Measurements from ENCODE around the gene PARD3B. TPM values are rescaled to one million over a fixed set of nuclear protein-coding genes. Genes with fewer than 3 reads are reported as not detected.

Gene PARD3B
- total and polyA plus RNA-seq, 2 of the 4 experiments (the other 2 are of a cell fraction) = 3.3 to 15.6 TPM

GRCh38 chr2:204541637-204542036 is 3.6 kb upstream of the PARD3B start:
- H3K4me2 ChIP-seq (ENCODE audit: low read depth, low read length) = no peak overlapping the region
- peaks cover 6% of the 10 kb centered on the region for H3K4me1 ChIP-seq (ENCODE audit: control insufficient read depth, insufficient read depth, low read length)
- peaks cover 10 to 17% of the 10 kb centered on the region in 2 experiments; a peak in 3 of 4 replicates for H3K79me1 ChIP-seq (ENCODE audit: low read depth in 1 of 2, low read length in 2 of 2)
- no peak overlapping the region for H3K23ac ChIP-seq (ENCODE audit: low read depth, low read length)
- peak overlapping the region; percentile 33; the same call in 1 of the 2 replicates for H3K18ac ChIP-seq (ENCODE audit: low read depth, low read length)
- peak overlapping the region; percentile 37; the same call in 1 of the 2 replicates for H2BK120ac ChIP-seq (ENCODE audit: low read depth, low read length)
- H3K36me3 ChIP-seq (ENCODE audit: control insufficient read depth, insufficient read depth, low read length) = no peaks in the 10 kb centered on the region
- H2AFZ ChIP-seq (replicated peaks; ENCODE audit: low read length, poor library complexity) = no peak overlapping the region
- no peak overlapping the region for H4K5ac ChIP-seq (ENCODE audit: low read depth, low read length)
- no peaks in the 10 kb centered on the region for H4K20me1 ChIP-seq (ENCODE audit: insufficient read depth, low read length)
- peak overlapping the region; percentile 49; the same call in 1 of the 3 replicates for H2BK15ac ChIP-seq (ENCODE audit: low read depth, low read length)
- no peak overlapping the region; the same call in 1 of the 2 replicates for H3K14ac ChIP-seq (replicated peaks; ENCODE audit: low read depth, low read length)
- no peak overlapping the region for H3K9ac ChIP-seq (ENCODE audit: low read depth, low read length)
- DNase-seq (no peak), ATAC-seq (ENCODE audit: low read depth) (no peak)
- BruUV-seq (replicated peaks) = no TSS peak
- H3K4me3 ChIP-seq (ENCODE audit: insufficient read depth, low read depth, low read length) = no peak overlapping the region
- H3K9me3 ChIP-seq (ENCODE audit: control insufficient read depth, insufficient read depth, low read length) = no peaks in the 10 kb centered on the region
- WGBS, 2 experiments (ENCODE audit: extremely low coverage in 2 of 2, insufficient read length in 1 of 2) = no CpG with 5 or more reads among the region's 2 CpGs
- in situ Hi-C loops (cut with MboI; ENCODE audit: low sequenced_read_pairs) = loop anchor here (25.0 kb wide), 1 partner anchor 1146 kb away; the partner anchor contains the start of gene NRP2
- no peak overlapping the region for H2AK5ac ChIP-seq (ENCODE audit: low read depth, low read length)
- H3K9me1 ChIP-seq (ENCODE audit: insufficient read depth, low read length) = no peaks in the 10 kb centered on the region; the same call in 1 of the 2 replicates
- H3K4ac ChIP-seq (ENCODE audit: low read depth, low read length) = no peak overlapping the region; the same call in 1 of the 2 replicates
- intact Hi-C loops (cut with micrococcal nuclease) = loop anchor here (10.0 kb wide), 1 partner anchor 303 kb away; no protein-coding TSS in a partner anchor
- H4K8ac ChIP-seq (ENCODE audit: low read depth in 2 of 2, low read length in 2 of 2) = no peak overlapping the region
- POLR2A ChIA-PET (ENCODE audit: unreplicated experiment) = no interaction called here
- no peak overlapping the region for H4K91ac ChIP-seq (ENCODE audit: insufficient read depth, low read depth, low read length)
- no peak overlapping the region for H3K27ac ChIP-seq (ENCODE audit: insufficient read depth, low read length)
- H2BK5ac ChIP-seq (ENCODE audit: low read depth, low read length, poor library complexity, severe bottlenecking) = no peak overlapping the region
- dilution Hi-C loops (cut with HindIII; ENCODE audit: low sequenced_read_pairs, unreplicated experiment) = no loop called here
- H2BK20ac ChIP-seq (ENCODE audit: low read depth, low read length) = no peak overlapping the region; the same call in 1 of the 2 replicates
- H2AK9ac ChIP-seq (replicated peaks; ENCODE audit: low read depth, low read length, poor library complexity) = no peak overlapping the region
- CTCF ChIA-PET = interaction anchor here (0.5 kb wide), 1 partner anchor 15 kb away, joined by 12 read pairs; no protein-coding TSS in a partner anchor
- TF ChIP-seq RFX5 (IDR thresholded peaks at IDR 0.05; ENCODE audit: low read depth, low read length) (no peak), RAD21 (IDR thresholded peaks at IDR 0.05; ENCODE audit: low read length) (no peak), MXI1 (IDR thresholded peaks at IDR 0.05; ENCODE audit: borderline replicate concordance, low read depth, low read length) (no peak), MAZ (IDR thresholded peaks at IDR 0.05; ENCODE audit: borderline replicate concordance, low read depth, low read length) (no peak), NFE2L2 (IDR thresholded peaks at IDR 0.05; ENCODE audit: low read depth, low read length) (no peak)
- H3K27me3 ChIP-seq (ENCODE audit: control insufficient read depth, insufficient read depth, low read length) = no peaks in the 10 kb centered on the region
- no peak overlapping the region for H3K56ac ChIP-seq (ENCODE audit: extremely low read depth, insufficient read depth, low read length)
